OCI-LY7 (cell line): ENCODE results near the gene TEX55.

ENCODE experiments used
- EZH2phosphoT487 ChIP-seq: fragments of 200-600 bp; sonication (generic); IDR thresholded peaks from 2 replicates; pipeline ENCODE4 v1.6.1; 2018; ENCODE audit warnings: low read depth, borderline replicate concordance, mild to moderate bottlenecking, mixed run types, antibody characterized with exemption, low read length, moderate library complexity, mixed read lengths
- TF ChIP-seq, protein P1 (sequence below): fragments of 200-600 bp; sonication (generic); conservative IDR thresholded peaks from 2 replicates; pipeline ENCODE4 v1.5.1; 2014; ENCODE audit warnings: mild to moderate bottlenecking, antibody characterized with exemption, low read length, moderate library complexity, mixed read lengths

DNA sequence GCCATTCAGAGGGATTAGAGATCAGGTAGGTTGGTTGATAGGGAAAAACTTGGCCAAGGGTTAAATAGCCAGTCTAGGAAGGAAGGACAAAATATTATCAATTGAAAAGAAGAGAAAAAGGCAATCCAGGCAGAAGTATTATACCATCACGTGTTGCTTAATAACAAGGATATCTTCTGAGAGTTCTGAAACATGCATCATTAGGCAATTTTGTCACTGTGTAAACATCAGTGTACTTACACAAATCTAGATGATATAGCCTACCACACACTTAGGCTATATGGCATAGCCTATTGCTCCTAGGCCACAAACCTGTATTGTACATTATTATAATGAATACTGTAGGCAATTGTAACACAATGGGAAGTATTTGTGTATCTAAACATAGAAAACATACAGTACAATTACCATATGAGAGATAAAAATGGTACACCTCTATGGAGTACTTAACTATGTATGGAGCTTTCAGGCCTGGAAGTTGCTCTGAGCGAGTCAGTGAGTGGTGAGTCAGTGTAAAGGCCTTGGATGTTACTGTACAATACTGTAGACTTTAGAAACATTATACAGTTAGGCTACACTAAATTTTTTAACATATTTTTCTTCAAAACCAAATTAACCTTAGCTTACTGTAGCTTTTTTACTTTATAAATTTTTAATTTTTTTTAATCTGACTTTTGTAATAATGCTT is 2.7 kb downstream of the TEX55 start:
- TF ChIP-seq, protein P1, sequence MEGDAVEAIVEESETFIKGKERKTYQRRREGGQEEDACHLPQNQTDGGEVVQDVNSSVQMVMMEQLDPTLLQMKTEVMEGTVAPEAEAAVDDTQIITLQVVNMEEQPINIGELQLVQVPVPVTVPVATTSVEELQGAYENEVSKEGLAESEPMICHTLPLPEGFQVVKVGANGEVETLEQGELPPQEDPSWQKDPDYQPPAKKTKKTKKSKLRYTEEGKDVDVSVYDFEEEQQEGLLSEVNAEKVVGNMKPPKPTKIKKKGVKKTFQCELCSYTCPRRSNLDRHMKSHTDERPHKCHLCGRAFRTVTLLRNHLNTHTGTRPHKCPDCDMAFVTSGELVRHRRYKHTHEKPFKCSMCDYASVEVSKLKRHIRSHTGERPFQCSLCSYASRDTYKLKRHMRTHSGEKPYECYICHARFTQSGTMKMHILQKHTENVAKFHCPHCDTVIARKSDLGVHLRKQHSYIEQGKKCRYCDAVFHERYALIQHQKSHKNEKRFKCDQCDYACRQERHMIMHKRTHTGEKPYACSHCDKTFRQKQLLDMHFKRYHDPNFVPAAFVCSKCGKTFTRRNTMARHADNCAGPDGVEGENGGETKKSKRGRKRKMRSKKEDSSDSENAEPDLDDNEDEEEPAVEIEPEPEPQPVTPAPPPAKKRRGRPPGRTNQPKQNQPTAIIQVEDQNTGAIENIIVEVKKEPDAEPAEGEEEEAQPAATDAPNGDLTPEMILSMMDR, result no peak
- no peak for TF ChIP-seq EZH2phosphoT487
